NT2/D1 (cell line): Measurements from ENCODE around the gene SLC8A1.

Experiments used
- SUZ12 ChIP-seq: IDR thresholded peaks from 2 replicates; pipeline ENCODE4 v1.6.1; 2011; ENCODE audit not compliant: insufficient read length, insufficient read depth; ENCODE audit errors: extremely low read depth
- YY1 ChIP-seq: IDR thresholded peaks from 2 replicates; pipeline ENCODE4 v1.6.1; 2011; ENCODE audit not compliant: insufficient read length, insufficient read depth
- ZNF274 ChIP-seq: IDR thresholded peaks from 2 replicates; pipeline ENCODE4 v1.6.1; 2011; ENCODE audit warnings: mild to moderate bottlenecking, low read depth, low read length

DNA sequence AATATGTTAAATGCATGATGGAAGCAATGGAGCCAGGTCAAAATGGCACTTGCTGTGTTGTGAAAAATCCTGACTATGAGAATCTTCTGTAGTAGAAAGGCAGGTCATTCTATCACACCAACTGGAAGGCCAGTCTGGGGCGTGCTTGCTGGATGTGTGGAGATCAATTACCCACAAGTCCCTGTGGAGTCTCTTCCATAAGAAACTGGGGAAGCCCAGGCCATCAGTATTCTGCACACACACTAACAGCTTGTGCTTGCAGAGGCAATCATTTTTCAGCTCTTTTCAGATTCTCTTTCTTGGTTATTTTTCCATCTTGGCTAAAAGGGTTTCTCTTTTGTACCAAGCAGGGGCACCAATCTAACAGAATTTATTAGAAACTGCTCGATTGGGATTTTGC lies 190.8 kb downstream of the SLC8A1 start:
- no peak for TF ChIP-seq YY1
- TF ChIP-seq ZNF274, result no peak
- TF ChIP-seq SUZ12, result no peak
